Activated CD4-positive, CD25-positive, alpha-beta regulatory T cell (primary cell): Measurements from ENCODE around the gene NR6A1.

Source experiments
- DNase-seq, 4 experiments: peaks; one replicate each; lab custom pipeline; 2025; lab: John Stamatoyannopoulos, UW

Gene NR6A1

GRCh38 chr9:124795881-124796431, 24.8 kb upstream of the NR6A1 start:
- no peak for DNase-seq

GRCh38 chr9:124794902-124795491, 23.9 kb upstream of the NR6A1 start:
- no peak for DNase-seq

GRCh38 chr9:124793015-124793541, 22.0 kb upstream of the NR6A1 start:
- DNase-seq: no peak

GRCh38 chr9:124792257-124793014, 21.3 kb upstream of the NR6A1 start:
- DNase-seq: no peak

GRCh38 chr9:124790801-124791505, 19.8 kb upstream of the NR6A1 start:
- no peak for DNase-seq

GRCh38 chr9:124790301-124790700, 19.2 kb upstream of the NR6A1 start:
- DNase-seq: no peak

GRCh38 chr9:124789531-124789930, 18.4 kb upstream of the NR6A1 start:
- no peak for DNase-seq

- no peak for DNase-seq
Observed at GRCh38 chr9:124788542-124789217, 17.6 kb upstream of the NR6A1 start.

- no peak for DNase-seq
Observed at GRCh38 chr9:124786881-124787573, 15.9 kb upstream of the NR6A1 start.

GRCh38 chr9:124784509-124784908, 13.4 kb upstream of the NR6A1 start:
- DNase-seq: no peak

GRCh38 chr9:124783830-124784229, 12.7 kb upstream of the NR6A1 start:
- no peak for DNase-seq

GRCh38 chr9:124782661-124783574, 11.8 kb upstream of the NR6A1 start:
- no peak for DNase-seq

GRCh38 chr9:124781967-124782660, 11.0 kb upstream of the NR6A1 start:
- DNase-seq: no peak

- DNase-seq: no peak
Observed at GRCh38 chr9:124780757-124781151, 9.6 kb upstream of the NR6A1 start.

GRCh38 chr9:124780060-124780756, 9.1 kb upstream of the NR6A1 start:
- no peak for DNase-seq

- DNase-seq: no peak
Observed at GRCh38 chr9:124779368-124780059, 8.4 kb upstream of the NR6A1 start.

GRCh38 chr9:124778575-124779367, 7.7 kb upstream of the NR6A1 start:
- DNase-seq: no peak
